Cardiac septum (tissue), 1 donor: ENCODE measurements around the gene TFPI. TPM values are rescaled to one million over a fixed set of nuclear protein-coding genes. Genes with fewer than 3 reads are reported as not detected.
"Not testable (repeated sequence)": the region's sequence is repeated elsewhere in the genome, so short reads cannot be mapped to it uniquely, and the experiment has no call there.

ENCODE experiments used
- DNase-seq: peaks from one replicate; pipeline ENCODE4 v3.0.0-alpha.2; 2020; ENCODE audit warnings: low spot score
- intact Hi-C: fragments of 100-400 bp; cut with DNase I; formaldehyde crosslinking; loops from one replicate; pipeline ENCODE4 v1.14.0; 2022
- long read RNA-seq: library from polyadenylated mRNA; unstranded; transcript quantifications from one replicate; pipeline ENCODE4 v2.0.0, GENCODE V29; 2021
- total RNA-seq: library from RNA; stranded (reverse); fragmentation: NEBNext Ultra II Directional; extraction: Animal tissue kit (Norgen Biotek cat#: 25700); gene quantifications from one replicate; pipeline ENCODE4 v1.2.1, GENCODE V29; 2021
- donor health status: DM: no; HTN: no; CAD: no.

The TFPI gene
- total RNA-seq: 22.3 TPM
- long read RNA-seq, transcript TFPI-201 (8 exons, 3,885 nt): major isoform, 7 of 15 reads
- long read RNA-seq, partial matches to known transcripts: 0 of 15 reads
- long read RNA-seq, other reads (novel, unspliced or antisense): 8 of 15 reads

DNA sequence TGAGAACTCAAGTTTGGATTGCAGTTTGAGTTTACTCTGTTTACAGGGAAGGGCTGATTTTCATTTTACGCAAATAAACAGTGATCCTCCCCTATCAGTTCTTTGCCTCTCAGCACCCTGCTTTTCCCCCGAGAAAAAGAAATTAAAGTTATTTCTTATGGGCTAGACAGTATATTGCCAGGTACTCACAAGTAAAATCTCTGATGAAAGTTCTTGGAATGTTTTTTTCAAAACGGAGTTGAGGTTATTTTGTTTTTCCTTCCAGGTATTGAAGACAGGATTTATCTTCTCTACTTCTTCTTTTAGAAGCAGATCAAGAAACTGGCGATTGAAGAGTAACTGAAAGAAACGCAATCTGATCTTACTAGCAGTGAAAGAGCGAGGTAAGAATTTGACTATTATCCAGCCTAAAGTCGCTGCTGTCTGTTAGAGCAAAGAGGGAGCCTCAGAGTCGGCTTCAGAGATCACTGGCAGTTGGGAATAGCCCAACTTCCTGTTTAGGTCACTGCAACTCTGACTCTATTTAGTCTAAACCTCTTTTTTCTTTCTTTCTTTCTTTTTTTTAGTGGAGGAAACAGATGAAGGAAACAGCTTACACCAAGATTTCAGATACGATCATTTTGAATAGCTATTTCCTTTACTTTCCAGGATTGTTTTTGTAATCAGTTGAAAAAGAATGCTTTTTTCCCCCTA lies at the start of gene TFPI:
TSS of gene TFPI (minus strand) at position 425 of the 693 bp plus-strand sequence. CDS start 50,667 bp downstream, outside the sequence.
- no peak for DNase-seq
- intact Hi-C loops: no loop called here

GRCh38 chr2:187594801-187595200 lies 40.6 kb upstream of the TFPI start:
- intact Hi-C loops: no loop called here
- DNase-seq: no peak

GRCh38 chr2:187593697-187594096 lies 39.5 kb upstream of the TFPI start:
- no peak for DNase-seq
- intact Hi-C loops: no loop called here

DNA sequence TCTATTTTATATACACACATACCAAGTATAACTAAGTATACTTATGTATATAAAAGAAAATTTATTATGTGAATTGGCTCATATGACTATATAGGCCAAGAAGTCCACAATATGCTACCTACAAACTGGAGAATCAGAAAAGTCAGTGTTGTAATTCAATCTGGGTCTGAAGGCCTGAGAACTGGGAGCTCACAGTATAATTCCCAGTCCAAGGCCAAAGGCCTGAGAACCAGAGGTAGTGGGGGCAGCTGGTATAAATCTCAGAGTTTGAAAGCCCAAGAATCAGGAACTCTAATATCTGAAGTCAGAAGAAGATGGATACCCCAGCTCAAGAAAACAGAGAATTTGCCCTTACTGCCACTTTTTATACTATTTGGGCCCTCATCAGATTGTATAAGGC lies 38.9 kb upstream of the TFPI start:
- no peak for DNase-seq
- intact Hi-C loops: no loop called here

GRCh38 chr2:187590175-187590574 lies 35.9 kb upstream of the TFPI start:
- intact Hi-C loops: no loop called here
- no peak for DNase-seq

DNA sequence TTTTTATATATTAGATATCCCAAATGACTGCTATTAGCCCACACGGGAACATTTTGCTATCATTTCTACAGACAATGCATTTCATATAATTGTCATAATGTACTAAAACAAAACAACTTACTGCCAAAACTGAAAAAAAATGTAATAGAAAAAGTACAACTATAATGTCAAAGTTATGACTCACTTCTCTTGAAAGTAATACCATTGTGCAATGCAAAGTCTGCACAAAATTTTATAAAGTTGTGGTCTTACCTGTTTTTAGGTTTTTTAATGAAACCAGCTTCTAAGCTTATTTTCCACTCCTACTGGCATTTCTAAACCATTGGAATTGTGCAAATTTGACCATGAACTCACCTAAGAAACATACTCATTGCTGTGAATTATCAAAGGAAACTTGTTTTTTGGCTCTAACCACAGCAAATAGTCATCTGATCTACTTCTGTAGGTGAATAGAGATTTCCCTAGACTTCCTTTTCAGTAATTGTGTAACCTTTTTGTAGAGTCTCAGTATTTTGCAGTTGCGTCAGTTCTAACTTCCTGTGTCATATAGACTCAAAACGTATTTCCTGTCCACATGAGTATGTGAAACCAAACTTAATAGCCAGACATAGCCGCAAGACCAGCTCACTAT lies 31.9 kb upstream of the TFPI start:
- no peak for DNase-seq
- intact Hi-C loops: no loop called here

- intact Hi-C loops: loop anchor here (5.0 kb wide), 2 partner anchors 261 to 931 kb away; no protein-coding TSS in a partner anchor
- no peak for DNase-seq
Observed at GRCh38 chr2:187581125-187581896, 27.1 kb upstream of the TFPI start.

GRCh38 chr2:187580462-187581124 lies 26.4 kb upstream of the TFPI start:
- DNase-seq: no peak
- intact Hi-C loops: loop anchor here (5.0 kb wide), 2 partner anchors 262 to 932 kb away; no protein-coding TSS in a partner anchor

DNA sequence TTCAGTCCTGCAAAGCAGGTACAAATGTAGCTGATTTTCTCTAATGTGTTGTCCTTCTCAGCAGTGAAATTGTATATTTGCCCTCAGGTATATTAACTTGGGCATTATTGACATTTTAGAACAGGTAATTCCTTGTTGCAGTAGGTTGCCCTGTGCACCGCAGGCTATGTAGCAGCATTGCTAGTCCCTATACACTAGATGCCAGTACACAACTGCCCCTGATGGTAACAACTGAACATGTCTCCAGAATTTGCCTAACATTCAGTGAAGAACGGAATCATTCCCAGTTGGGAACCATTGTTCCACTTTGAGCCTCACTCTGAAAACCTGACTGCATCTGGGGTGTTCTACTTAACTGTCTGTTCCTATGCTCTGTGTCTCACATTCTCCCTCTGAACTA lies 23.1 kb upstream of the TFPI start:
- intact Hi-C loops: loop anchor here (5.0 kb wide), 1 partner anchor 715 kb away; the partner anchor contains the start of gene GULP1
- DNase-seq: no peak

DNA sequence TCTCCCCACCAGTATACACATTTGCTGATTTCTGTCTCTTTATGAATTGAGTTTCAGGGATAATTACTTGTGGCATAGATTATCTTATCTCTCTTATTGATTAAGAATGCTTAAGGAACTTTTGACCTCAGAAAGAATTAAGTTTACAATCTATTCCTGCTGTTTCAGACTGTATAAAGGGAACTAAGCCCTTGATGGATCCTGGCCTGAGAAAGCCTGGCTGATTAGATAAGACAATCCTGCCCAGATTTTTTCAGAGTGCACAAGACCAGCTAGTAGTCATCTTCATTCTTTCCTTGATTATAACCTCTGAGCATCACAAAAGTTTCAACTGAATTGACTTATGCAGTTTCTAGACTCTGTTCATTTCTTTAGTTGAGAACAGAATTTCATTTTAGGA lies 22.7 kb upstream of the TFPI start:
- no peak for DNase-seq
- intact Hi-C loops: loop anchor here (5.0 kb wide), 1 partner anchor 715 kb away; the partner anchor contains the start of gene GULP1

DNA sequence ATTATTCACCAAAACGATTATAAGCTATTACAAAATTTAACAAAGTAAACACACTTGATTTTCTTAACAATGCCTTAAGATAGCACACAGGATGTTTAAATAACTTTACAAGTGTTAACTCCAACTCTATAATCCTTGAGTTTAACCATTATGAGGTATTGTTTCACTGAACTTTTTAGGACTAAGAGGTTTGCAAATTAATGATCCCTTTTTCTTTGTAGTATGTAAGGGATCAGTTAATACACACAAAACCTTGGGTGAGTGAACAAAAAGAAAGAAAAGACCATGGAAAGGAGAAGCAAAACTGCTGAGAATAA lies 21.5 kb upstream of the TFPI start:
- intact Hi-C loops: loop anchor here (5.0 kb wide), 1 partner anchor 717 kb away; the partner anchor contains the start of gene GULP1
- DNase-seq: no peak

DNA sequence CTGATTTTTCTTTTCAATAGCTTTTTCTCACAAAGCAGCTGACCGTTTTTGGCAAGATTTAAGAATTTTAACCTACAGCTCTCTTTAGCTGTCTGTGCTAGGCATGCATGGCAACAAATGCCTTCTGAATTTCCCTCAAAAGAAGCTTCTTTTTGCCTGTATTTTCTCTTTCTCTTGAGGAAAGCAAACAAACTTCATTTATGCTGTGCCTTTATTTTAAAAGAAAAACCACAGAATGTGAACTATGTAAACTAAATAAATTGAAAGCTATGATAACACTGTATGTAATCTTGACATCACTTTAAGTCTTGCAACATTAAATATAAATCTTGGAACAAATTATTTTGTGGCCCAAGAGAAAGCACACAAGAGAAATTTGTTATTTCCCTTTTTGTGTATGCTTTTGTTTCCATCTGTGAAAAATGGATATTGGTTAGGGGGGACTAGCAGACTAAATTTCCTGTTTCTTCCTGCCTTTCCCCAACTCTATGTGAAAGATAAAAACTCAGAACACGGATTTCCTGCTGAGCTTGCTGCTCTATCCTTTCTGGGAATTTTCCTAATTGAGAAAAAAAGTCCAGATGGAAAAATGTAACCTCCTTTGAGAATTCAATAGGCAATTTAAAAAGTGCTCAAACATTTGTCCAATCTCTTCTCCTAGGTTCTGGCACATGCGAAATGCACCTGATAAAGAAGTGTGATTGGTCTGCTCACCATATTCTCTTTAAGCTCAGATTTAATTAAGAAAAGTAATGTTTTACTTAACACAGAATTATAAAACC lies 20.9 kb upstream of the TFPI start:
- intact Hi-C loops: loop anchor here (5.0 kb wide), 1 partner anchor 717 kb away; the partner anchor contains the start of gene GULP1
- no peak for DNase-seq

DNA sequence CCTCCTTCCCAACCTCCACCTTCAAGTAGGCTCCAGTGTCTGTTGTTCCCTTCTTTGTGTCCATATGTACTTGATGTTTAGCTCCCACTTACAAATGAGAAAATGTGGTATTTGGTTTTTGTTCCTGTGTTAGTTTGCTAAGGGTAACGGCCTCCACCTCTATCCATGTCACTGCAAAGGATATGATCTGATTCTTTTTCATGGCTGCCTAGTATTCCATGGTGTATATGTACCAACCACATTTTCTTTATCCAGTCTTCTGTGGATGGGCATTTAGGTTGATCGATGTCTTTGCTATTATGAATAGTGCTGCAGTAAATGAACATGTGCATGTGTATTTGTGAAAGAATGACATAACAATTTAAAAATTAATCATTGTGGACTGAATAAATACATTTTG lies 19.5 kb upstream of the TFPI start:
- intact Hi-C loops: no loop called here
- no peak for DNase-seq

- intact Hi-C loops, DNase-seq: not testable (repeated sequence)
Observed at GRCh38 chr2:187571996-187572395, 17.8 kb upstream of the TFPI start.

GRCh38 chr2:187569571-187569970 lies 15.3 kb upstream of the TFPI start:
- DNase-seq: no peak
- intact Hi-C loops: no loop called here

DNA sequence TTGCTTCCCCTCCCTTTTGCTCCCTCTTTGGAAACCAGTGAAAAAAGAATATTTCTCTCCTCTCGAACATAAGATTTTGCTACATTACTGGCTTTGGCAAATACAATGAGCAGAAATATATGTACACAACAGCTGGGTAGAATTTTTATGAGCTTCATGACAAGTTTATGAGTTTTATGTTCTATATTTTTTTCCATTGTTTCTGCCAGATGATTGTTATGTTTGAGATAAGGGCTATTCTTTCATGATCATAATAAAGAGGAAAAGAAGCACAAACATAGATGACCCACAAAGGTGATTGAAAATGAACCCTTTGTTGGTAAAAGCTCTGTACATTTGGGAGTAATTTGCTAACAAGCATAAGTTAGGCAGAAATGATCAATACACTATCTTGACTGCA lies 14.8 kb upstream of the TFPI start:
- no peak for DNase-seq
- intact Hi-C loops: no loop called here

DNA sequence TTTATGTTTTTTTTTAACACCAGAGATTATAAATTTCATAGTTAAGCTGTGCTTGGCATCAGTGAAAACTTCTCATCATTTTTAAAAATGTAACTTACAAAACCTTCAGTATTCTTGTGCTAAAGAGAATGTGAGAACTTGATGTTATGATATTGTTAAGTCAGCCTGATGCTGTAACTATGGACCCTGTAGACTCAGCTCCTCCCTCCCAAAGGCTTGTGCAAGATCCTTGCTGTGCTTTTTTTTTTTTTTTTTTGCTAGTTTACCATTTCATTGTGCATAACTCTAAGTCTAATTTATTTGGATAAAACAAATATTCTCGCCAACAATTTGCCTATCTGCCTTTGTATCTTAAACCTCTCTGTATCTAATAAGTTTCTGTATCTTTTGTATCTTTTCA lies 12.9 kb upstream of the TFPI start:
- no peak for DNase-seq
- intact Hi-C loops: no loop called here

DNA sequence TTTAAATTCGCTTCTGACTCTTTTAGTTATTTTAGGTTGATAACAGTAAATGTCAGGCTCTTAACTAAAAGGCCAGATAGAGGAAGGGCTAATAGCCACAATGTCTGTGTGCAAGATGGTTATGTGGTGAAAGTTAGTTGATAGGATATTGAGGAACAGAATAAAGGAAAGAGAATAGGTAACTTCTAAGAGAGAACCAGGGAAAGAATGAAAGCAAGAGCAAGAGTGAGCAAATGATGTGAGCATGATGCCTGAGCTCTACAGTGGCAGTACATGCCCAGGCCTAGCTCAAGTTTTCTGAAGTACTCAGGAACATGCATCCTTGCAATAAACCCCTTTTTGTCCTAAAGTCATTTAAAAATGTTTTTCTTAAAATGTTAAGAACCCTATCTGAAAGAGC lies 12.5 kb upstream of the TFPI start:
- intact Hi-C loops: no loop called here
- no peak for DNase-seq

- DNase-seq: no peak
- intact Hi-C loops: no loop called here
Observed at GRCh38 chr2:187566266-187566665, 12.0 kb upstream of the TFPI start.
